GM12874 (cell line): ENCODE results near the gene SCTR.

Experiments
- CTCF ChIP-seq: IDR thresholded peaks from 2 replicates; pipeline ENCODE4 v1.5.1; 2011; ENCODE audit warnings: low read depth, mild to moderate bottlenecking, control low read depth, low read length, moderate library complexity; ENCODE audit not compliant: insufficient read depth

SCTR gene

GRCh38 chr2:119441376-119442225, 82.7 kb downstream of the SCTR start:
- no peak for TF ChIP-seq CTCF

- TF ChIP-seq CTCF, result no peak
Measured at GRCh38 chr2:119440873-119441272, 83.4 kb downstream of the SCTR start.

- no peak for TF ChIP-seq CTCF
Measured at GRCh38 chr2:119440501-119440870, 83.8 kb downstream of the SCTR start.

GRCh38 chr2:119439574-119440500, 84.4 kb downstream of the SCTR start:
- no peak for TF ChIP-seq CTCF

GRCh38 chr2:119438726-119439284, 85.5 kb downstream of the SCTR start:
- no peak for TF ChIP-seq CTCF

- no peak for TF ChIP-seq CTCF
Measured at GRCh38 chr2:119438128-119438656, 86.1 kb downstream of the SCTR start.
